Measurements from ENCODE around the gene ZKSCAN7. TPM values are rescaled to one million over a fixed set of nuclear protein-coding genes. Genes with fewer than 3 reads are reported as not detected.

Gene ZKSCAN7
- total RNA-seq, 4 donors from 2014 or later = 2.2 to 3.9 (median 2.8) TPM

DNA sequence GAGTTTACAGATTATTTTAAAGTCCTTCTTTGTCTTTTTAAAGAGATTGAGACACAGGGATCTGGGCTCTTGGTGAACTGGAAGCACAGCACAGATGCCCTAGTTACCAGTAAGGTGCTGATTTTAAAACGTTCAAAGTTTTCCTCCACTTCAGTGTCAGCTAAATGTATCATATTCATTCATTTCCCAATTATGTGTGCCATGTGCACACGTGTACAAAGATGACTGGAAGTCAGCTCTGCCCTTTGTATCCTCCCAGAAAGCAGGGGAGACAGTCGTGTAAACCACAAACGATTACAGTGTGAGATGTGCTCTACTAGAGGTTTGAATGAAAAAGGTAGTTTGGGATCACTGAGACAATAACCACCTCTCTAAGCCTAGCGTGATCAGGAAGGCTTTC lies 730 bp downstream of the ZKSCAN7 start:
- H3K36me3 ChIP-seq = peaks cover 2% of the 10 kb centered on the region
- H3K4me1 ChIP-seq = peaks cover 17% of the 10 kb centered on the region
- WGBS = 15% methylated on average over 5 of the region's 5 CpGs
- TF ChIP-seq POLR2A (IDR thresholded peaks at IDR 0.05) (no peak), EP300 (IDR thresholded peaks at IDR 0.05) (no peak), POLR2AphosphoS5 (IDR thresholded peaks at IDR 0.05) (no peak), CTCF (IDR thresholded peaks at IDR 0.05) (no peak)
- no peaks in the 10 kb centered on the region for H3K9me3 ChIP-seq
- peak overlapping the region; percentile 81 for H3K4me3 ChIP-seq
- peaks cover 18% of the 10 kb centered on the region for H3K27me3 ChIP-seq
- no peak overlapping the region for H3K27ac ChIP-seq
- no peak for DNase-seq (ENCODE audit: low spot score in 2 of 2)

- DNase-seq (ENCODE audit: low spot score in 2 of 2) = no peak
- Histone ChIP-seq H3K4me3 (no peak overlapping the region), H3K9me3 (no peaks in the 10 kb centered on the region), H3K27me3 (peaks cover 4% of the 10 kb centered on the region), H3K27ac (no peak overlapping the region), H3K36me3 (peaks cover 12% of the 10 kb centered on the region), H3K4me1 (peaks cover 17% of the 10 kb centered on the region)
- TF ChIP-seq EP300 (IDR thresholded peaks at IDR 0.05) (no peak), CTCF (IDR thresholded peaks at IDR 0.05) (no peak), POLR2AphosphoS5 (IDR thresholded peaks at IDR 0.05) (no peak), POLR2A (IDR thresholded peaks at IDR 0.05) (no peak)
- no CpG with 5 or more reads among the region's 9 CpGs for WGBS
Observed at GRCh38 chr3:44557074-44557473, 2.1 kb downstream of the ZKSCAN7 start.

DNA sequence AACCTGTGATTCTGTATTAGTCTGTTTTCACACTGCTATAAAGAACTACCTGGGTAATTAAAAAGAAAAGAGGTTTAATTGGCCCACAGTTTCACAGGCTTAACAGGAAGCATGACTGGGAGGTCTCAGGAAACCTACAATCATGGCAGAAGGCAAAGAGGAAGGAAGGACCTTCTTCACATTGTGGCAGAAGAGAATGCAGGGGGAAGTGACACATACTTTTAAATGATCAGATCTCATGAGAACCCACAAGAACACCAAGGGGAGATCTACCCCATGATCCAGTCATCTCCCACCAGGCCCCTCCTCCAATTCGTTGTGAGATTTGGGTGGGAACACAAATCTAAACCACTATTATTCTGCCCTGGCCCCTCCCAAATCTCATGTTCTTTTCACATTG lies 6.1 kb downstream of the ZKSCAN7 start:
- peaks cover 17% of the 10 kb centered on the region for H3K36me3 ChIP-seq

DNA sequence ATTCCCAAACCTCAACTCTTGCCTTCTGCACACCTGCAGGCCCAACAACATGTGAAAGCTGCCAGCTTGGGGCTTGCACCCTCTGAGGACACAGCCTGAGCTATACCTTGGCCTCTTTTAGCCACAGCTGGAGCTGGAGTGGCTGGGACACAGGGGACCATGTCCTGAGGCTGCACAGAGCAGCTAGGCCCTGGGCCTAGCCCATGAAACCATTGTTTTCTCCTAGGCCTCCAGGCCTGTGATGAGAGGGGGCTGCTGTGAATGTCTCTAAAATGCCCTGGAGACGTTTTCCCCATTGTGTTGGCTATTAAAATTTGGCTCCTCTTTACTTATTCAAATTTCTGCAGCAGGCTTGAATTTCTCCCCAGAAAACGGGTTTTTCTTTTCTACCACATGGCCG lies 7.2 kb downstream of the ZKSCAN7 start:
- TF ChIP-seq CTCF (IDR thresholded peaks at IDR 0.05) = no peak
- no peak for TF ChIP-seq EP300 (IDR thresholded peaks at IDR 0.05)
- no peak for TF ChIP-seq POLR2A (IDR thresholded peaks at IDR 0.05)
- TF ChIP-seq POLR2AphosphoS5 (IDR thresholded peaks at IDR 0.05) = no peak
- H3K4me3 ChIP-seq = no peak overlapping the region
- H3K27me3 ChIP-seq = no peaks in the 10 kb centered on the region
- no peak for DNase-seq (ENCODE audit: low spot score in 2 of 2)
- no peak overlapping the region for H3K27ac ChIP-seq
- H3K36me3 ChIP-seq = peaks cover 22% of the 10 kb centered on the region
- H3K9me3 ChIP-seq = no peaks in the 10 kb centered on the region
- H3K4me1 ChIP-seq = no peaks in the 10 kb centered on the region
- WGBS = 99% methylated on average over 3 of the region's 3 CpGs

More for the DNA sequence above, 6.1 kb downstream of the ZKSCAN7 start:
- no peak for DNase-seq (ENCODE audit: low spot score in 2 of 2)
- Histone ChIP-seq H3K4me3 (no peak overlapping the region), H3K9me3 (no peaks in the 10 kb centered on the region), H3K27me3 (no peaks in the 10 kb centered on the region), H3K27ac (no peak overlapping the region), H3K4me1 (peaks cover 3% of the 10 kb centered on the region)
- 94% methylated on average over 1 of the region's 1 CpG for WGBS
- TF ChIP-seq POLR2A (IDR thresholded peaks at IDR 0.05) = no peak
- TF ChIP-seq EP300 (IDR thresholded peaks at IDR 0.05) = no peak

GRCh38 chr3:44568561-44568960 lies 13.6 kb downstream of the ZKSCAN7 start:
- TF ChIP-seq POLR2A (IDR thresholded peaks at IDR 0.05) (no peak), EP300 (IDR thresholded peaks at IDR 0.05) (no peak), POLR2AphosphoS5 (IDR thresholded peaks at IDR 0.05) (no peak), CTCF (IDR thresholded peaks at IDR 0.05) (no peak)
- Histone ChIP-seq H3K27me3 (no peaks in the 10 kb centered on the region), H3K4me3 (no peak overlapping the region), H3K4me1 (no peaks in the 10 kb centered on the region), H3K27ac (no peak overlapping the region), H3K36me3 (peaks cover 41% of the 10 kb centered on the region), H3K9me3 (peaks cover 14% of the 10 kb centered on the region)
- 96% methylated on average over 1 of the region's 1 CpG for WGBS
- no peak for DNase-seq (ENCODE audit: low spot score in 2 of 2)

DNA sequence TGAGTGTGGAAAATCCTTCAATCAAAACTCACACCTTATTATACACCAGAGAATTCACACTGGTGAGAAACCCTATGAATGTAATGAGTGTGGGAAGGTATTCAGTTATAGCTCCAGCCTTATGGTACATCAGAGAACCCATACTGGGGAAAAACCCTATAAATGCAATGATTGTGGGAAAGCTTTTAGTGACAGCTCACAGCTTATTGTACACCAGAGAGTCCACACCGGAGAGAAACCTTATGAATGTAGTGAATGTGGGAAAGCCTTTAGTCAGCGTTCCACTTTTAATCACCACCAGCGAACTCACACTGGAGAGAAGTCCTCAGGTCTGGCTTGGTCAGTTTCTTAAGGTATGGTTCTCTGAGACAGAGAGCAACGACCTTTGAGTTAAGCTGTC lies 16.0 kb downstream of the ZKSCAN7 start:
- peaks cover 14% of the 10 kb centered on the region for H3K9me3 ChIP-seq
- no peaks in the 10 kb centered on the region for H3K4me1 ChIP-seq
- 93% methylated on average over 4 of the region's 4 CpGs for WGBS
- no peaks in the 10 kb centered on the region for H3K27me3 ChIP-seq
- peaks cover 38% of the 10 kb centered on the region for H3K36me3 ChIP-seq
- H3K4me3 ChIP-seq = no peak overlapping the region
- no peak overlapping the region for H3K27ac ChIP-seq
- no peak for TF ChIP-seq CTCF (IDR thresholded peaks at IDR 0.05)
- no peak for TF ChIP-seq POLR2AphosphoS5 (IDR thresholded peaks at IDR 0.05)
- no peak for TF ChIP-seq POLR2A (IDR thresholded peaks at IDR 0.05)
- TF ChIP-seq EP300 (IDR thresholded peaks at IDR 0.05) = no peak
- no peak for DNase-seq (ENCODE audit: low spot score in 2 of 2)
